ENCODE data around the gene LLGL2.
A peak's percentile ranks its signal among the peaks of the same experiment; 100 is the strongest.

The LLGL2 gene

DNA sequence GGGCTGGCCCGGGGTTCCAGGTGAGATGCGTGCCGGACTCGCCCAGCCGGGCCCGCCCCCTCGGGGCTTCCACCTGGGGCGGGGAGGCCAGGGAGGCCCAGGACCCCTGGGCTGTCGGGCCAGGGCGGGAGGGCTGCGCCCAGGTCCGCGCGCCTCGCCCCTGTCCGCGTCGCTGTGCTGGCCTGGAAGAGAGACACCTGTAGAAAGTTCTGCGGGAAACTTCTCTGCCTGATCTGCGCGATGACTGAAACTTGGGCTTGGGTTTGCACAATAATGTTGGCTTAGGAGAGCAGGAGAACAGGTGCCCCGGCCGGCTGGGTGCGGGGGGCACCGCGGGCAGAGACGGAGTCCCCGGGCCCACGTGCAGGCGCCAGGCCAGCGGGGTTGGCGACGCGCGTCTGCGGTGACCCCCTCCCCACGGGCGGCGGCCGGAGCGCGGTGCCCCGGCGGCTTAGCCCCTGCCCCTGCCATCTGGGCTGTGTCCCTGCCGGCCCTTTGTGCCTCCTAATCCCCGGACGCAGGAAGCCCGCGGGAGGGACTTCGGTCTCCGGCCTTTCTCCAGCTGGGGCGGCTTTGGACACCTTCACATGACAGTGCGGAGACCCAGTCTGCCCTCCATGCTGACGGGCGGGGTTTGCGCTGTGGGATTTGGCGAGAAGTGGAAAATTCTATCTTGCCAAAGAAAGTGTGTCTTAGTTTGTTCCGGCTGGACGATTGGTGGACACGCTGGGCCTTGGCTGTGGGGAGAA is 483 bp downstream of the LLGL2 start:
- DNase-seq: no peak

GRCh38 chr17:75526555-75527270 is 1.2 kb downstream of the LLGL2 start:
- no peak for DNase-seq

DNA sequence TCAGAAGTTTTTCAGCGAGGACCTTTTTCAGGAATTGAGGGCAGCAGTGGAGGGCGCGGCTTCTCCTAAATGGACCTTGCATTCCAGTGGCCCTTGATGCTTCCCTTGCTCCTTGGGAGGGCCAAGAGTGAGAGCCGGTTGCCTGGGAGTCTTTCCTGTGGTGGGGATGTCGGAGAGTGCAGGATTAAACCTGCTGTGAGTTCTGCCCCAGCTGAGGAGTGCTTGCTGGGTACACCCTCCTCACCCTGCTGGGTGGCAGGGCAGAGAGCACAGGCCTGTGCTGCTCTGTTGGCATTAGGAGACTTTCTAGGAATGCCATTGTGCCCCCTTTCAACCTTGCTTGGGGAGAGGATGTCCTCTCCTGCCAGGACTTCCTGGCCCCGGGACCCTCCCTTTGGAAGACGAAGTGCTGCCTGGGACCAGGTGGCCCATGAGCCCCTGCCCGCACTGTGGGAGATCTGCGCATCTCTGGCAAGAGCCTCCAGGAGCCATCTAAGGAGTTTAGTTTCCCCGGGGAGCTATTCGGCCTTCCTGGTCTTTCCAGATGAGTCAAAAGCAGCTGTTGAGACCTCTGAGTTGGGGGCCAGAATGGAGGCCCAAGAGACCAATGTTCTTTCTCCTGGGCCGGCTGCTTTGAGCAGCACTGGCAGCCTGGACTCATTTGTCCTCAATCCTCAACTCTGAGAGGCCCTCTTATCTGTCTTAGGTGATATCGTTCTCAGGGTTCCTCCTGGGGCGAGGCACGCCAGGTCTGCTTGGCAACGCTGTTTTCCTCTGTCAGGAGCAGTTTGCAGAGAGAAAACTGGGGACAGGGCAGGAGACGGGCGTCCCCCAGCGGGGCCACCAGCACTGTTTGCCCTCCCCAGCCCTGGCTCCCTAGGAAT is 5.6 kb downstream of the LLGL2 start:
- DNase-seq: no peak

- no peak for DNase-seq
Measured at GRCh38 chr17:75531721-75532072, 6.2 kb downstream of the LLGL2 start.

GRCh38 chr17:75535119-75535537 is 9.6 kb downstream of the LLGL2 start:
- no peak for DNase-seq

DNA sequence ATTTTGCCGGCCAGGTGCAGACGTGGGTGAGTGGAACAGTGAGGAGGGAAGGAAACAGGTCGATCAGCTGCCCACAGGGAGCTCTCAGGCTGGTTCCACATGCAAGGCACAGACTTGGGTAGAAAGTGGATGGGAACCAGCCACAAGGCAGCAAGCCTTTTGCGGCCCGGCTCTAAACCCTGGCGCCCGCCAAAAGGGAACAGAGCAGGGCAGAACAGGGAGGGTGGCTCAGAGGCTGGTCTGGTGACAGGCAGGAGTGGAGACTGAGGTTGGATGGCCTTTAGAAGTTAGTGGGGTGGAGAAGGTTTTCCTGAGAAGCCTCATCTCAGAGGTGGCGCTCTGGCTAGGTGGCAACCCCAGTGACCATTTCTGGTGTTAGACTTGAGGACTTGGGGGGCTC is 10.4 kb downstream of the LLGL2 start:
- no peak for DNase-seq

DNA sequence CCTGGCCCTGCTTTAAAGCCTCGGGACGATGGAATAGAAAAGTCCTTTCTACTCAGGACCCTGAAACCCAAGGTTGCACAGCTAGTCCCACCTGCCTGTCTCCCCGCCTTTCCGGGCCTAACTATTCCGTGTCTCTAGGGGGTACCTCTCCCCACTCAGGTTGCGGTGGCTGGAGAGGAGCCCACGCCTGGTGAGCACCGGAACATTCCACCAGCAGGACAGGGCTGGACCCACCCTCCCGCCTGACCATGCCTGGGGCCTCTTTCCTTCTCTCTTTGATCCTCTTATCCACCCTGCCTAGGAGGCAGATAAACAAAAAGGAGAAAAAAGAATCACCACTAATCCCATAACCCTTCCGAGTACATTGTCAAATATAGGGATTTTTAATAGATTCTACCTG is 10.9 kb downstream of the LLGL2 start:
- DNase-seq: no peak

GRCh38 chr17:75539967-75540729 is 14.7 kb downstream of the LLGL2 start:
- no peak for DNase-seq

- no peak for DNase-seq
Measured at GRCh38 chr17:75540923-75541503, 15.5 kb downstream of the LLGL2 start.

DNA sequence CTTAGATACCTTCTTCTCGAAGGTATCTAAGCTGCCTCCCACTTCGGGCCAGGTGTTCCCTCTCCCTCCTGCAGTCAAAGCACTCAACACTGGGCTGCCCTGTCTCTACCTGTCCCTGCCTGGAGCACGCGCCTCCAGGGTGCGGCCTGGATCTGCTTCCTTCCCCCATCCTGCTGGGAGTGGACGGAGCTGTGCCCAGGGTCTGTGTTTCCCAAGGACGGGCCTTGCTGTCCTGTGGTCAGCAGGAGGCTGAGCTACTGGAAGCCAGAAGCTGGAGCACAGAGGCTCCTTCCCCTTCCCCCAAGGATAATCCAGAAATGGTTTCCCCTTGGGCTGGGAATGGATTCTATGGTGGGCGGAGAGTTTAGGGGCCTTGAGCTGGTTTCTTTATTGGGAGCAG is 16.7 kb downstream of the LLGL2 start:
- no peak for DNase-seq

DNA sequence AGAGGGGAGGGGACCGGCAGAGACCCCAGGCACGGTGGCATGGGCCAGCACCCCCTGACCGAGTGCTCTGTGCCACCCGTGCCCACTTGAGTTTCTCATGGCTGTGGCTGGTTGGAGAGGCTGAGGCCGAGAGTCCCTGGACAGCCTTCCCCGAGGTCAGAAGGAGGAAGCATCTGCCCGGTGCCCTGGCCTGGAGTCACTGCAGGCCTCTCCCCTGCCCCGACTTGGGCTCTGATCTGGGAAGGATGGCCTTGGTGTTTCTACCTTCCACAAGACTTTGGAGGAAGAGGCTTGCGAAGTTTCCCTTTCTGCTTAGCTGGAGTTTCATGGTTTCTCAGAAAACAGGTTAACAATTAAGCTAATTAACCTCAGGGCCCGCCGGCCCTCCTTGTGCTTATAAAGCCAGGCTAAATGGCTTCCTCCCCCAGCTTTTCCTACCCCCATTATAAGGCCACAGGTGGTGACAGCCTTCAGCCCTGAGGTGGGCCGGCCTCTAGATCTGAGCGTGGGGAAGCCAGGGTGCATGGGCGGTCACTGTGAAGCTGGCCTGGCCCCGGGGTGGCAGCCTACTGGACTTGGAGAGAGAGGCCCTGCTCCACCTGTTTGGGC is 17.3 kb downstream of the LLGL2 start:
- DNase-seq: no peak

- no peak for DNase-seq
Measured at GRCh38 chr17:75544250-75544649, 18.8 kb downstream of the LLGL2 start.

GRCh38 chr17:75546181-75546580 is 20.7 kb downstream of the LLGL2 start:
- no peak for DNase-seq

DNA sequence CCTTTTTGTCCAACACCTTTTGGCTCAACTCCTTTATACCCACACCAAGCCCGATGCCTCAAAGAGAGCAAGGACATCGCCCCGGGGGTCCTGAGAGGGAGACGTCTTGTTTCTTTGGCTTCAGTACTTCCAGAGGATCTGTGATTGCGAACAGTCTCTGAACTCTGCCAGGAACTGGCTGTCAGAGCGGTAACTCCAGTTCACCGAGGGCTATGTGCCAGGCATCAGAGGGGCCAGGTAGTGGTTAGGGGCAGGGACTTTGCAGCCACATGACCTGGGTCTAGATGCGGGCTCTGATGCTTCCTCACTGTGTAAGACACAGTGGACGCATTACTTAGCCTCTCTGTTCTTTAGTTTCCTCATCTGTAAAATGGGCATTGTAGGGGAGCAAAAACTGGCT is 21.6 kb downstream of the LLGL2 start:
- no peak for DNase-seq

DNA sequence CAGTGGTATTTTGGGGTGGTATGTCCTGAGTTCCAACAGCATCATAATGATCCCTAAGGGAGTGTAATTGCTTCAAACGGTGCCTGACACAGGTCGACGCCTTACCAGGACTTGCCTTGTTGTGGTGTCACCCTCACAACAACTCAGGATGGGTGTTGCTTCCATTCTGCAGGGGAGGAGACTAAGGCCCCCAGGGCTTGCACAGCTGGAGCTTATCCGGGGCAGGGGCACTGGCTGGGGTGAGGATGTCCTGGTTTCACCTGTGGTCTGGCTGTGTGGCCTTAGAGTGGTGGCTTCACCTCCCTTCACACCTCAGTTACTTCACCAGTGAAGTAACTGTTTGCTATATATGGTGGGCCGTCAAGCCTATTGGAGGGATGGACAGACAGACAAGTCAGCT is 23.3 kb downstream of the LLGL2 start:
- DNase-seq: no peak

GRCh38 chr17:75549246-75550138 is 24.0 kb downstream of the LLGL2 start:
- no peak for DNase-seq

DNA sequence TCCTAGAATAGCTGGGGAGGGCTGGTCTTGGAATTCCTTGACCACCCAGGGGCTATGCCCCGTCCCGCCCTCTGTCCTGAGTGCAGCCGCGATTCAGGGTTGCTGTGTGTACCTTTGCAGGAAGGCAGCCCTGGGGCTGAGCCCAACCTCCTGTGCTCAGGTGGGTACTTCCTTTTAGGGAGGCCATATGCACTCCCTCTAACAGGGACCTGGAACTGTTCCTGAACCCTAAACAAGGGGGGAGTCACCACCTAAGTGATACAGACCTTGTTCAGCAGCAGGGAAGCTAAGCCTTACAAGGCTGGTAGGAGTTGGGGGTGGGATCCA is 24.6 kb downstream of the LLGL2 start:
- no peak for DNase-seq

- peak; percentile 22 for DNase-seq
Measured at GRCh38 chr17:75551266-75551665, 25.8 kb downstream of the LLGL2 start.

DNA sequence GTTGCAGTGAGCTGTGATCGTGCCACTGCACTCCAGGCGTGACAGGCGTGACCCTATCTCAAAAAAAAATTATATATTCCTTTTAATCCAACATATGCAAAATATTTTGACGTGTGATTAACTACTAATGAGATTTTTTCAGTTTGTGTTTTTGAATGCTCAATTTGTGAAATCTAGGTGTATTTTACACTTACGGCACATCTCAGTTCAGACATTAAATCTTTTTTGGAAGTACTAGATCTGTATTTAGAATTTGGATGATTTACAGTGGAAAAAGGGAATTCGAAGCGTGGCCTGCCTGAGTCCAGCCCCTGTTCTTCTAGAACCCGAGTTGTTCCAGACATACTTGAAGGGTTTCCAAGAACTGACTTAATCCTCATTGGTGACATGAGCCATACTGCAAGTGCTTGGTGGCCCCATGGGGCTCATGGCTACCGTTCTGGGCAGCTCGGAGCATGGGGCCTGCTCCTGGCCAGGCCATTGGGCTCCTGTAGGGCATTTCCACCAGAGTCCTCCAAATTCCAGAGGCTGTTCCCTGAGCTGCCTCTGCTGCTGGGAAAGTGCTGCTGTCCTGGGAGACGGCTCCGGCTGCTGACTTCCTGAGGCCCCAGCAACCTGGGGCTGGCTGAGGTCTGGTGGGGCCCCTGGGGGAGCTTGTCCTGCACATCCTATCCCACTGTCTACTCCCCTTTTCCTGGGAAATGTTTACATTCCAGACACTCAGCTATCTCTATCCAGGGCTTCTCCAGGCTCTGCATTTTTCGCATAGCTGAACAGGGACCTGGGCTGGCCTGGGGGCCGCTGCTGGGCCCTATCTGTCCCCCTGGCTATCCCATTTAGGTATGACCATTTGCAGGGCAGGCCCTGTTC is 27.2 kb downstream of the LLGL2 start:
- DNase-seq: peak; percentile 62
